ENCODE measurements around the gene CHCHD6.

- no peak for TF ChIP-seq FOXK2 (IDR thresholded peaks at IDR 0.05)
- TF ChIP-seq NFRKB (IDR thresholded peaks at IDR 0.05): no peak
- no peak for TF ChIP-seq SUZ12 (IDR thresholded peaks at IDR 0.05)
- TF ChIP-seq SP1 (IDR thresholded peaks at IDR 0.05): no peak
- no peak for TF ChIP-seq FOXA1 (IDR thresholded peaks at IDR 0.05)
- TF ChIP-seq ARNT (IDR thresholded peaks at IDR 0.05): no peak
- TF ChIP-seq ELF4 (IDR thresholded peaks at IDR 0.05): no peak
- TF ChIP-seq TARDBP (IDR thresholded peaks at IDR 0.05): no peak
- TF ChIP-seq FOXM1 (IDR thresholded peaks at IDR 0.05; ENCODE audit: borderline replicate concordance): no peak
- no peak for TF ChIP-seq PKNOX1 (IDR thresholded peaks at IDR 0.05)
- TF ChIP-seq LEF1 (IDR thresholded peaks at IDR 0.05; ENCODE audit: borderline replicate concordance): no peak
- TF ChIP-seq CTBP1 (IDR thresholded peaks at IDR 0.05; ENCODE audit: borderline replicate concordance): no peak
- no peak for TF ChIP-seq L3MBTL2 (conservative IDR thresholded peaks at IDR 0.05)
Observed at GRCh38 chr3:126743781-126744180, 39.7 kb downstream of the CHCHD6 start.

Data from HEK293T (cell line).